C4-2B (cell line): ENCODE results near the gene ERC1.
"Not testable (repeated sequence)": the region's sequence is repeated elsewhere in the genome, so short reads cannot be mapped to it uniquely, and the experiment has no call there.

Source experiments
- H3K27ac ChIP-seq: fragments of 450-650 bp; 2 replicates; pipeline ENCODE4 v1.5.1; 2017
- CTCF ChIP-seq: fragments of 450-650 bp; conservative IDR thresholded peaks from 2 replicates; pipeline ENCODE4 v1.5.1; 2017; ENCODE audit warnings: mild to moderate bottlenecking
- ZFX ChIP-seq: fragments of 450-650 bp; IDR thresholded peaks from 2 replicates; pipeline ENCODE4 v1.6.1; 2017

The ERC1 gene

GRCh38 chr12:1324910-1325309 lies 333.9 kb downstream of the ERC1 start:
- no peak overlapping the region for H3K27ac ChIP-seq
- TF ChIP-seq CTCF, result no peak
- no peak for TF ChIP-seq ZFX

GRCh38 chr12:1325666-1326065 lies 334.6 kb downstream of the ERC1 start:
- no peak for TF ChIP-seq ZFX
- no peak overlapping the region for H3K27ac ChIP-seq

GRCh38 chr12:1326258-1326657 lies 335.2 kb downstream of the ERC1 start:
- no peak for TF ChIP-seq CTCF
- no peak for TF ChIP-seq ZFX
- no peak overlapping the region for H3K27ac ChIP-seq

- TF ChIP-seq CTCF (no peak), ZFX (no peak)
- H3K27ac ChIP-seq, result no peak overlapping the region
These were observed 337.4 kb downstream of the ERC1 start for GRCh38 chr12:1328391-1328790.

- H3K27ac ChIP-seq, result no peak overlapping the region
- no peak for TF ChIP-seq ZFX
- no peak for TF ChIP-seq CTCF
These were observed 338.9 kb downstream of the ERC1 start for GRCh38 chr12:1329784-1330476.

GRCh38 chr12:1330477-1330827 lies 339.4 kb downstream of the ERC1 start:
- H3K27ac ChIP-seq, result no peak overlapping the region
- TF ChIP-seq CTCF (no peak), ZFX (no peak)

GRCh38 chr12:1332327-1332726 lies 341.3 kb downstream of the ERC1 start:
- H3K27ac ChIP-seq, result no peak overlapping the region
- TF ChIP-seq CTCF (no peak), ZFX (no peak)

GRCh38 chr12:1338483-1339177 lies 347.6 kb downstream of the ERC1 start:
- no peak overlapping the region for H3K27ac ChIP-seq
- TF ChIP-seq ZFX, result no peak
- no peak for TF ChIP-seq CTCF

- not testable (repeated sequence) for H3K27ac ChIP-seq
These were observed 348.1 kb downstream of the ERC1 start for GRCh38 chr12:1339178-1339541.
